ENCODE results near the gene KRT15.

KRT15 gene

DNA sequence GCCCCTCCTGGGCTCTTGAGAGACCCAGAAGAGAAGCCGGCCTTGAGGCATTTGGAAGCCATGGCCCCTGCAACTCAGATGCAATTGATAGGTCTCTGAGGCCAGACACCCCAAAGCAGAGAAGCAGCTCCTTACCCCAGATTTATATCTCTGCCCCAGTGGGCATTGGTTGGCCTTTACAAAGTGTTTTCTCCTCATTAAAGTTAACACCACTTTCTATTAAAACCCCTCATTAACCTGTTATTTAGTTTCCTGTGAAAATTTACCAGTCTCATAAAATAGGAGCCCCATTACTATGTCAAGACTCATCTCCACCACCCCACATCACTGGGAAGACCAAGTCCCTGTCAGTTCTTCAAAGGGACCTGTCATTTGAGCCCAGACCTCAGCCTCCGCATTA is 37.7 kb downstream of the KRT15 start, which contains the start of gene KRT35:
TSS of gene KRT35 (minus strand) at position 116 of the 400 bp plus-strand sequence. CDS start at position 62, 54 bp downstream.
- TF ChIP-seq, protein P1, sequence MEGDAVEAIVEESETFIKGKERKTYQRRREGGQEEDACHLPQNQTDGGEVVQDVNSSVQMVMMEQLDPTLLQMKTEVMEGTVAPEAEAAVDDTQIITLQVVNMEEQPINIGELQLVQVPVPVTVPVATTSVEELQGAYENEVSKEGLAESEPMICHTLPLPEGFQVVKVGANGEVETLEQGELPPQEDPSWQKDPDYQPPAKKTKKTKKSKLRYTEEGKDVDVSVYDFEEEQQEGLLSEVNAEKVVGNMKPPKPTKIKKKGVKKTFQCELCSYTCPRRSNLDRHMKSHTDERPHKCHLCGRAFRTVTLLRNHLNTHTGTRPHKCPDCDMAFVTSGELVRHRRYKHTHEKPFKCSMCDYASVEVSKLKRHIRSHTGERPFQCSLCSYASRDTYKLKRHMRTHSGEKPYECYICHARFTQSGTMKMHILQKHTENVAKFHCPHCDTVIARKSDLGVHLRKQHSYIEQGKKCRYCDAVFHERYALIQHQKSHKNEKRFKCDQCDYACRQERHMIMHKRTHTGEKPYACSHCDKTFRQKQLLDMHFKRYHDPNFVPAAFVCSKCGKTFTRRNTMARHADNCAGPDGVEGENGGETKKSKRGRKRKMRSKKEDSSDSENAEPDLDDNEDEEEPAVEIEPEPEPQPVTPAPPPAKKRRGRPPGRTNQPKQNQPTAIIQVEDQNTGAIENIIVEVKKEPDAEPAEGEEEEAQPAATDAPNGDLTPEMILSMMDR (IDR thresholded peaks at IDR 0.05; ENCODE audit: control insufficient read depth, extremely low read depth, insufficient read depth): no peak
- H3K4me3 ChIP-seq (ENCODE audit: low read depth, low read length): no peak within 1 kb of the TSS
- no peak for DNase-seq (ENCODE audit: low read depth)

DNA sequence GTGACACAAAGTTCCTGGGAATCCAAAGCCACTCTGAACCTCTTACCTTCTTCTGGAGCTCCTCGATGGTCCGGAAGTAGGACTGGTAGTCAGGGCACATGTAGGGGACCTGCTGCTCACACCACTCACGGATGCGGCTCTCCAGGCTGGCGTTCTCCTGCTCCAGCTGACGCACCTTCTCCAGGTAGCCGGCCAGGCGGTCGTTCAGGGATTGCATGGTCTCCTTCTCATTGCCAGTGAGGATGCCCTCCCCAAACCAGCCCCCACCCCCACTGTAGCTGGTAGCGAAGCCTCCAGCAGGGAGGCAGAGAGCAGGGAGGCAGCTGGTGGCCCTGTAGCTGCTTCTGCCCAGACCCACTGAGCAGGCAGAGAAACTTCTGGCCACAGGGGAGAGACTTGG is 38.1 kb downstream of the KRT15 start:
- TF ChIP-seq, protein P1 (IDR thresholded peaks at IDR 0.05; ENCODE audit: control insufficient read depth, extremely low read depth, insufficient read depth): no peak
- no peak for DNase-seq (ENCODE audit: low read depth)
- no peak overlapping the region for H3K4me3 ChIP-seq (ENCODE audit: low read depth, low read length)

DNA sequence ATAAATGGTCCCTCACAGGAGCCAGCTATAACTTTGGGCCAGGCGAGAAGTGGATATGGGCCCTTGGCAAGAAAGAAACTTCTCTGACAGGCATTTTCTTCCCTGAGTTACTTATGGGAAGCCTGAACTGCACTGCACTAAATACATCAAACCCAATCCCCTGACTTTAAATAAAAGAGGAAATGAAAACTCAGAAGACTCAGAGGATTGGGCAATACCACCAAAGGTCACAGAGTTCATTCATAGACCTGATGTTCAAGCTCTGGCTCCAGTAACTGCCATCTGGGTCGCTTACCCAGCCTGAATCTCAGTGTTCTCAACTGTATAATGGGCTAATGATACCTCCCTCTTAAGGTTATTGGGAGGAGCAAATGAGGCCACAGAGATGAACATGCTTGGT is 38.6 kb downstream of the KRT15 start:
- no peak overlapping the region for H3K4me3 ChIP-seq (ENCODE audit: low read depth, low read length)
- TF ChIP-seq, protein P1 (IDR thresholded peaks at IDR 0.05; ENCODE audit: control insufficient read depth, extremely low read depth, insufficient read depth): no peak
- DNase-seq (ENCODE audit: low read depth): no peak

DNA sequence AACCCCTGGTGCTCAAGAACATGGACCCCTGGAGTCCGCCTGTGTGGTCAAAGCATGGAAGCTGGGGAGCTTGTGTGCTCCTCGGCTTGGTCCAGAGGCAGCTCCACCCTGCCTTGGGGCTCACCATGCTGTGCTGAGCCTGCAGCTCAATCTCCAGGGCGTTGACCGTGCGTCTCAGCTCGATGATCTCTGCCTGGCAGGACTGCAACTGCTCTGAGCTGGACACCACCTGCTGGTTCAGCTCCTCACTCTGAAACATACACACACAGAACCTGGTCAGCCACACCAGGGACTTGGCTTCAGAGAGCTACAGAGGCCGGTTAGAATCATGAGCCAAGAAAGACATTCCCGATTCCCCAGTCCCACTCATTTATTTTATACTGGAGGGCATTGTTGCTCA is 40.5 kb downstream of the KRT15 start:
- DNase-seq (ENCODE audit: low read depth): no peak
- H3K4me3 ChIP-seq (ENCODE audit: low read depth, low read length): no peak overlapping the region
- TF ChIP-seq, protein P1 (IDR thresholded peaks at IDR 0.05; ENCODE audit: control insufficient read depth, extremely low read depth, insufficient read depth): no peak

DNA sequence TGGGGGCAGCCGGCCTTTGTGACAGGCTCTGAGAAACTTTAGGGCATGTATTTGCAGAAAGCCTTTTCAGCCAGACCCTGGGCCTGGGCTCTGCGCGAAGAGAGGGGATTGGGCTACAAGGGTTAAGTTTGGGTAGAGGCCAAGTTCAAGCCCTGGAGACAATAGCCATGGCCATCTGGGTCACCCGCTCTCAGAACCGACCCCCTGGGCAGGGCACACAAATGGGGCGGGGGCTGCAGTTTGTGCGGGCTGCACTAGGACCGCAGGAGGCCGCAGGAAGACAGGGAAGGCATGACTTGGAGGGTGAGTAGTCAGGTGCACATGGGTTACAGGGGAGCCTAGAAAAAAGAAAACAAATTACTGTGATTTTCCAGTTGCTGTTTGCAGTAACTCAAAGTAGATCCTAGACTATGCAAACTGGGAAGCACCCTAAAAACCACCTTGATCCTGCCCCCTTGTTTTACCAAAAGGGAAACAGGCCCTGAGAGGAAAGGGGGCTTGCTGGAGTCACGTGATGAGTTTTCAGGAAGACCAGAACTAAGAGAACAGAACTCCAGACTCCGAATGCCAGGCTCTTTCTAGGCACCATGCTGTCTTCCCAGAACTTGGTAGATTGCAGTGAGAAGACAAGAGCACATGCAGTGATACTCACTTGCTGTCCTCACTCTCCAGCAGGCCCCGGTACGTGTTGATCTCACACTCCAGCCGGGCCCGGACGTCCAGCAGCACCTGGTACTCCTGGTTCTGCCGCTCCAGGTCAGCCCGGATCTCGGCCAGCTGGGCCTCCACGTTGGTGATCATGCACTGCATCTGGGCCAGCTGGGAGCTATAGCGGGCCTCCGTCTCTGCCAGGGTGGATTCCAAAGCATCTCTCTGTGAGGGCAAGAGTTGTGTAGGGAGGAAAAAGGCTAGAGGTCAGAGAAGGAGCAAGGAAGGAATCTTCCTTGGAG is 41.5 kb downstream of the KRT15 start:
- TF ChIP-seq, protein P1 (IDR thresholded peaks at IDR 0.05; ENCODE audit: control insufficient read depth, extremely low read depth, insufficient read depth): no peak
- DNase-seq (ENCODE audit: low read depth): no peak
- no peak overlapping the region for H3K4me3 ChIP-seq (ENCODE audit: low read depth, low read length)

DNA sequence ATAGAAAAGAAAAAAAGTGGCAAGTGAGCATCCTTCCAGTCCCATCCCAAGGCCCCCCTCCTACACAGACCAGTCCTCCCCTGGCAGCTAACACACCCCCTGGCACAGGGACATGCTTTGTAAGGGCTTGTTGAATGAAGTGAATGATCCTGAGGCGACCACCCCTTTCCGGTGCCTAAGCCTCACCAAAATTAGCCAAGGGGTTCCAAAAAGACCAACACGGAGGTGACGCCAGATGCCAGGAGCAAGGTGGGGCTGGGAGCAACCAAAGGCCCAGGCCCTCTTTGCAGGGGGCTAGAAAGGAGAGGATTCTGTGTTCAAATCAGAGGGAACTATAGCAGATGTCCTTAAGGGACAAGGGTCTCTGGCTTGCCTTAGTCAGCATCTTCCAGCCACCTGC is 43.3 kb downstream of the KRT15 start:
- H3K4me3 ChIP-seq (ENCODE audit: low read depth, low read length): no peak overlapping the region
- no peak for DNase-seq (ENCODE audit: low read depth)
- TF ChIP-seq, protein P1 (IDR thresholded peaks at IDR 0.05; ENCODE audit: control insufficient read depth, extremely low read depth, insufficient read depth): no peak
